SW 1271 (cell line): ENCODE measurements around the gene SLC16A12.
"Not testable (repeated sequence)": the region's sequence is repeated elsewhere in the genome, so short reads cannot be mapped to it uniquely, and the experiment has no call there.

ENCODE experiments used
- DNase-seq, 2 experiments: peaks; one replicate each; lab custom pipeline; 2025; lab: John Stamatoyannopoulos, UW

The SLC16A12 gene

GRCh38 chr10:89470628-89471027 lies 64.8 kb downstream of the SLC16A12 start:
- no peak for DNase-seq

- DNase-seq: no peak
Measured at GRCh38 chr10:89469517-89469916, 65.9 kb downstream of the SLC16A12 start.

- DNase-seq: no peak
Measured at GRCh38 chr10:89468191-89468965, 67.0 kb downstream of the SLC16A12 start.

- peak in 1 of 2 experiments; percentile 34 for DNase-seq
Measured at GRCh38 chr10:89466599-89467035, 68.8 kb downstream of the SLC16A12 start.

GRCh38 chr10:89465196-89465595 lies 70.2 kb downstream of the SLC16A12 start:
- no peak for DNase-seq

GRCh38 chr10:89463846-89464537 lies 71.4 kb downstream of the SLC16A12 start:
- DNase-seq: no peak

GRCh38 chr10:89458784-89459183 lies 76.6 kb downstream of the SLC16A12 start:
- no peak for DNase-seq

- DNase-seq: peak in 1 of 2 experiments; percentile 71
Measured at GRCh38 chr10:89458291-89458690, 77.1 kb downstream of the SLC16A12 start.

- DNase-seq: no peak
Measured at GRCh38 chr10:89454561-89455347, 80.6 kb downstream of the SLC16A12 start.

- DNase-seq: no peak
Measured at GRCh38 chr10:89452193-89452592, 83.2 kb downstream of the SLC16A12 start.

- no peak for DNase-seq
Measured at GRCh38 chr10:89450901-89451300, 84.5 kb downstream of the SLC16A12 start.

- not testable (repeated sequence) for DNase-seq
Measured at GRCh38 chr10:89444819-89445218, 90.6 kb downstream of the SLC16A12 start.

- DNase-seq: no peak
Measured at GRCh38 chr10:89442289-89442688, 93.1 kb downstream of the SLC16A12 start.

- no peak for DNase-seq
Measured at GRCh38 chr10:89440226-89441009, 95.0 kb downstream of the SLC16A12 start.

- no peak for DNase-seq
Measured at GRCh38 chr10:89438525-89438924, 96.9 kb downstream of the SLC16A12 start.

- no peak for DNase-seq
Measured at GRCh38 chr10:89431977-89432376, 103.4 kb downstream of the SLC16A12 start.

GRCh38 chr10:89428877-89429276 lies 106.5 kb downstream of the SLC16A12 start:
- DNase-seq: no peak

GRCh38 chr10:89427629-89428028 lies 107.8 kb downstream of the SLC16A12 start:
- no peak for DNase-seq

- DNase-seq: peak in 1 of 2 experiments; percentile 42
Measured at GRCh38 chr10:89426230-89426868, 109.0 kb downstream of the SLC16A12 start.

GRCh38 chr10:89425000-89425399 lies 110.4 kb downstream of the SLC16A12 start:
- no peak for DNase-seq

- no peak for DNase-seq
Measured at GRCh38 chr10:89421018-89421476, 114.3 kb downstream of the SLC16A12 start.
